T-helper 22 cell (primary cell): ENCODE measurements around the gene GSG1L.
"Not testable (repeated sequence)": the region's sequence is repeated elsewhere in the genome, so short reads cannot be mapped to it uniquely, and the experiment has no call there.

ENCODE experiments used
- DNase-seq: peaks from one replicate; pipeline ENCODE4 v3.0.0-alpha.2; 2020; ENCODE audit warnings: low read depth

Gene GSG1L

DNA sequence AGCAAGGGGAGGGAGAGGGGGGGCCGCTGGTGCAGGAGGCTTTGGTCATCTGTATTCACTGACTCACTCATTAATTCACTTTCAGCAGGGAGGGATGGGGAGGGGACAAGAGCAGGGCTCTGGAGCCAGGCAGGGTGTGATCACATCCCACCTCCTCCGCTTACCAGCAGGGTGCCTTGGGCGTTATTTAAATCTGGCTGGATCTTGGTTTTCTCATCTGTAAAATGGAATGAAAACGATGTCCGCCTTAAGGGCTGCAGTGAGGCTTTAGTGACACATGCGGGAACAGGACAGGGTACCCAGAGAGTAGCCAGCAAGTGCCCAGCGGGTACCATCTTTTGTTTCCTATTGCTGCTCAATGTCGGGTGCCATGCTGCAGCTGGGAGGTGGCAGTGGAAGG is 161.0 kb downstream of the GSG1L start:
- no peak for DNase-seq

DNA sequence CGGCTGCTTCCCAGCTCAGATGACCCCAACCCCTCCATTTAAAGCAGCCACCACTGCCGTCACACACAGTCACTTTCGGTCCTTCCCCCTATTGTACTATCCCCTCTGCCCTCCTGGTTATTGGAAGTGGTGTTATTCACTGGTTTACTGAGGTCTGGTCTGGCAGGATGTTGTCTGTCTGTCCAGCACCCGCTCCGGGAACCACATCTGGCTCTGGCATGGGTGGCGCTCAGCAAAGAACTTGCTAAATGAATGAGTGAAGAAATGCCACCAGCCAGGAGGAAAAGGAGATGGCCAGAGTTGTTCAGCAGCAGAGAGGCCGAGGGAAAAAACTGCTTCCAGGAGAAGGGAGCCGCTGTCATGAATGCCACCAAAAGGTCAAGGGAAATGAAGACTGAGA is 161.6 kb downstream of the GSG1L start:
- DNase-seq, result no peak

- no peak for DNase-seq
Observed at GRCh38 chr16:27899736-27900135, 163.8 kb downstream of the GSG1L start.

GRCh38 chr16:27894386-27894785 is 169.1 kb downstream of the GSG1L start:
- no peak for DNase-seq

DNA sequence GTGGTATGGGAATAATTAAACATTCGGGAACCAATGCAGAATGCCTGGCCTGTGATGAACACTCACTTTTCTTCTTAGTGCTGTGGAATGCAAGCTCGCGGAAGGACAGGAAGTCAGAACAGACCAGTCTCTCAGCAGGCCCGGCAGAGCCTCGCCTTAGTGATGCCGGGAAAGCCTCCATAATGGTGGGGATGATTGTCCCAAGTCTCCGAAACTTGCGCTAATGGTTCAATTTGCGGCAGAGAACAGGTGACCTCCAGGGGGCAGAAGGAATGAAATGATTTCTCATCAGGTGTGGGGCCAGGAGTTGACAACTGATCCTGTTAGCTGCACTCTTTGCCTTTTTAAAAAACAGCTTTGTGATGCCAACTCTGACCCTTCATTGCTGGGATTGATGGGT is 170.6 kb downstream of the GSG1L start:
- DNase-seq, result no peak

GRCh38 chr16:27890866-27891265 is 172.6 kb downstream of the GSG1L start:
- no peak for DNase-seq

DNA sequence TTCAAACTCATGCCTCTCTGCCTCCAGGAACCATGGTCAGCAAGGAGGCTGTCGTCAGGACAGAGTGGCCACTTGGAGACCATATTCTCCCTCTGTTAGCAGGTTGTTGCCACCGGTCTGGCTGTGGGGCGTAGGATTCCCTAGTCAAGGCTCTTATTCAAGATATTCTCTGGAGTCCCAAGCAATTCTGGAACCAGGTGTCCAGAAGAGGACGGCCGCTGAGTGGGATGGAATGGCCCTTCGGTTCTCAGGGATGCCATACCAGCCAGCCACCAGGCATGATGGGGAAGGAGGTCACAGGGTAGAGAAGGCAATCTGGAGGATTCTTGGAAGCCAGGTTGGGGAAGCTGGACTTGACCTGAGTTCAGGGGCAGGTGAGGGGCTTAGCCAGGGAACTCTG is 173.5 kb downstream of the GSG1L start:
- DNase-seq, result no peak

- DNase-seq, result no peak
Observed at GRCh38 chr16:27883576-27883975, 179.9 kb downstream of the GSG1L start.

- DNase-seq, result no peak
Observed at GRCh38 chr16:27880287-27880686, 183.2 kb downstream of the GSG1L start.

DNA sequence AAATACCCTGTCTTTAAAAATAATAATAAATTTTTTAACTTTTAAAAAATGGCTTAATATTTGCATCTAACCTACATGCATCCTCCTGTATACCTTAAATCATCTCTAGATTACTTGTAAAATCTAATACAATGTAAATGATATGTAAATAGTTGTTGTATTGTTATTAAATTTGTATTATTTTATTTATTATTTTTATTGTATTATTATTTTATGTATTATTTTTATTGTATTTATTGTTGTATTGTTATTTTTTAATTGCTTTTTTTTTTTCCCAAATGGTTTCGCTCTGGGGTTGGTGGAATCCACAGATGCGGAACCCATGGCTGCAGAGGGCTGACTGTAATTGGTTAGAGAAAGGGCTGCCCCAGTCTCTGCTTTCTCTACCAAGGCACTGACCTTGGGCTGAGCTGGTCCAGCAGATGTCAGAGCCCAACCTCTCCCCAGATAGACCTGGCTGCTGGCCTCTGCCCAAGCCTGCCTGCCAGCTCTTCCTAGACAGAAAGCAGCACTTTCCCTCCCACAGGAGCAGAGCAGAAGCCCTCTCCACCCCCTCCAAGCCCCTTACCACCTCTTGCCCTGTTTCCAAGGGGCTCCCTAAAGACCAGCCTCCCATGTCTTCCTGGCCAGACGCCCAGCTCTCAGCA is 183.8 kb downstream of the GSG1L start:
- DNase-seq, result no peak

DNA sequence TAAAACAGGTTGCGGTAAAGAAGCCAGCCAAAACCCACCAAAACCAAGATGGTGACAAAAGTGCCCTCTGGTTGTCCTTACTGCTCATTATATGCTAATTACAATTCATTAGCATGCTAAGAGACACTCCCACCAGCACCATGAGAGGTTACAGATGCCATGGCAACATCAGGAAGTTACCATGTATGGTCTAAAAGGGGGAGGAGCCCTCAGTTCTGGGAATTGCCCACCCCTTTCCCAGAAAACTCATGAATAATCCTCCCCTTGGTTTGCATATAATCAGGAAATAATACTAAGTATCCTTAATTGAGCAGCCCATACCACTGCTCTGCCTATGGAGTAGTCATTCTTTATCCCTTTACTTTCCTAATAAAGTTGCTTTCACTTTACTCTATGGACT is 190.9 kb downstream of the GSG1L start:
- DNase-seq, result not testable (repeated sequence)

- no peak for DNase-seq
Observed at GRCh38 chr16:27870116-27870798, 193.3 kb downstream of the GSG1L start.

DNA sequence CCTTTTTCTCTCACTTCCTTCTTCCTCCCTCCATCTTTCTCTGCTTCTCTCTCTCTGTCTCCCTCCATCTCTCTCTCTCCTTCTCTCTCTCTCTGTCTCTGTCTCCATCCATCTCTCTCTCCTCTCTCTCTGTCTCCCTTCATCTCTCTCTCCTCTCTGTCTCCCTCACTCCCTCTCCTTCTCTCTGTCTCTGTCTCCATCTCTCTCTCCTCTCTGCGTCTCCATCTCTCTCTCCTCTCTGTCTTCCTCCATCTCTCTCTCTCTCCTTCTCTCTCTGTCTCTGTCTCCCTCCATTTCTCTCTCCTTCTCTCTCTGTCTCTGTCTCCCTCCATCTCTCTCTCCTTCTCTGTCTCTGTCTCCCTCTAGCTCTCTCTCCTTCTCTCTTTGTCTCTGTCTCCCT is 194.1 kb downstream of the GSG1L start:
- no peak for DNase-seq

- no peak for DNase-seq
Observed at GRCh38 chr16:27868180-27868579, 195.3 kb downstream of the GSG1L start.

- DNase-seq, result peak; percentile 13
Observed at GRCh38 chr16:27867122-27868110, 196.1 kb downstream of the GSG1L start.

GRCh38 chr16:27863377-27863776 is 200.1 kb downstream of the GSG1L start:
- no peak for DNase-seq

GRCh38 chr16:27862953-27863352 is 200.6 kb downstream of the GSG1L start:
- no peak for DNase-seq

- no peak for DNase-seq
Observed at GRCh38 chr16:27860091-27860490, 203.4 kb downstream of the GSG1L start.

GRCh38 chr16:27859020-27859419 is 204.5 kb downstream of the GSG1L start:
- DNase-seq, result no peak

DNA sequence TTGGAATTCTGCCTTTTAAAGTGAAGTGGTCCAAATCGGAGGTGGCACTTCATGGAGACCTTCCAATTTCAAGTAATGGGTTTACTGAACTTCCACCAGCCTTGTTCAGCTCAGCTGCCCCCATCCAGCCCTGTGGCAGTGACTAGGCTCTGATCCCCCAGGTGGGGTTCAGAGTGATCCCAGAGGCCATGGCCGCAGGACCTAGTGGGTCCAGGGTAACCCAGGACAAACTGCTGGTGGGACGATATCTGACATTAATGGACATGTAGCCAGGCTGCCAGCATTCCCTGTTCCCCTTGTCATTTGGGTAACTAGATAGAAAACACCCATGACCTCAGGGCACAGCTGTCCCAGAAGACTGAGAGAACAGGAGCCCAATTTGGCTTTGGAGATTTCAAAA is 209.9 kb downstream of the GSG1L start:
- no peak for DNase-seq

DNA sequence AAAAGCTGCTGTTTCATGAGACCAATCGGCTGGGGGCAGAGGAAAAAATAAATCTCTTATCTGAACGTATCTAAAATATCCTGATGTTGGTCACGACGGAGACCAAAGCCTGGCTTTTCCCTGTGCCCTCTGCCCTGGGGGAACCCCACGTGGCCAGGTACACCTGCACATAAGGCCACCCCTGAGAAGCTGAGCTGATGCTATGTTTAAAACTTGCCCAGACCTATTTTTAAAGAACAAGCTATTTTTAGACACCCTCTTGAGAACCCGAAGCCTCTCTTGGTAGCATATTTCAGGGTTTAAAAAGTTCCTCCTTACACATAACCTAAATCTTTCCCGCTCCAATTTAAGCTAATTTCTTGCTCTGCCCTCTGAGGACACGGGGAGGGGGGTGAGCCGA is 210.4 kb downstream of the GSG1L start:
- no peak for DNase-seq

- DNase-seq, result no peak
Observed at GRCh38 chr16:27852681-27853080, 210.8 kb downstream of the GSG1L start.

- DNase-seq, result no peak
Observed at GRCh38 chr16:27852116-27852515, 211.4 kb downstream of the GSG1L start.
